Common myeloid progenitor, CD34-positive (primary cell): ENCODE data around the gene APBB2.

Experiments used
- CTCF ChIA-PET: fragments of 350-600 bp; sonication (Branson Sonifier 250); formaldehyde crosslinking; loops from one replicate; lab custom pipeline; 2021; ENCODE audit warnings: antibody characterized with exemption; lab: Charles Lee
- POLR2A ChIA-PET: fragments of 350-600 bp; sonication (Branson Sonifier 250); formaldehyde crosslinking; loops from one replicate; lab custom pipeline; 2021; ENCODE audit warnings: antibody characterized with exemption; lab: Charles Lee
- DNase-seq, 3 donors: peaks; one replicate each; pipeline versions ENCODE4 v3.0.0 to v3.0.0-alpha.2; 2013
- H3K27ac ChIP-seq, 2 experiments: 1 replicate in 1 of 2; 2 replicates in 1 of 2; pipeline ENCODE4 v1.7.0; 2013; ENCODE audit warnings: inconsistent platforms in 2 of 2, low read length in 2 of 2, mild to moderate bottlenecking in 2 of 2, low read depth in 1 of 2, moderate library complexity in 1 of 2; ENCODE audit not compliant: severe bottlenecking in 2 of 2, insufficient read depth in 1 of 2, poor library complexity in 1 of 2
- H3K27me3 ChIP-seq, 5 experiments: replicated peaks in 2 of 5; 1 replicate in 3 of 5; 2 replicates in 2 of 5; pipeline versions ENCODE4 v1.6.1 to v1.7.0; 2013; ENCODE audit warnings: low read length in 4 of 5, mild to moderate bottlenecking in 2 of 5, moderate library complexity in 2 of 5, inconsistent platforms in 1 of 5; ENCODE audit not compliant: insufficient read depth in 5 of 5, control insufficient read depth in 4 of 5
- H3K36me3 ChIP-seq, 4 experiments: 1 replicate in 2 of 4; 2 replicates in 2 of 4; pipeline versions ENCODE4 v1.6.1 to v1.7.0; 2013; ENCODE audit warnings: low read length in 3 of 4, control low read depth in 1 of 4, mild to moderate bottlenecking in 1 of 4; ENCODE audit not compliant: control insufficient read depth in 4 of 4, insufficient read depth in 4 of 4
- H3K4me1 ChIP-seq, 4 experiments: 1 replicate in 3 of 4; 2 replicates in 1 of 4; pipeline versions ENCODE4 v1.6.1 to v1.7.1; 2013; ENCODE audit warnings: low read length in 3 of 4, mild to moderate bottlenecking in 3 of 4, control low read depth in 1 of 4, inconsistent platforms in 1 of 4, moderate library complexity in 1 of 4; ENCODE audit not compliant: control insufficient read depth in 4 of 4, insufficient read depth in 4 of 4; ENCODE audit errors: control extremely low read depth in 1 of 4
- H3K4me3 ChIP-seq, 7 experiments: 1 replicate in 4 of 7; 2 replicates in 3 of 7; pipeline versions ENCODE4 v1.5.1 to v1.7.0; 2013; ENCODE audit warnings: mild to moderate bottlenecking in 7 of 7, low read length in 6 of 7, moderate library complexity in 6 of 7, inconsistent platforms in 2 of 7, low read depth in 2 of 7, control low read depth in 1 of 7; ENCODE audit not compliant: insufficient read depth in 4 of 7, control insufficient read depth in 1 of 7; ENCODE audit errors: extremely low read depth in 1 of 7
- H3K9me3 ChIP-seq, 5 experiments: 1 replicate in 4 of 5; 2 replicates in 1 of 5; pipeline versions ENCODE4 v1.6.1 to v1.7.1; 2013; ENCODE audit warnings: low read length in 4 of 5, mild to moderate bottlenecking in 2 of 5, inconsistent platforms in 1 of 5, low read depth in 1 of 5, moderate library complexity in 1 of 5; ENCODE audit not compliant: control insufficient read depth in 4 of 5, insufficient read depth in 2 of 5; ENCODE audit errors: control extremely low read depth in 1 of 5
- WGBS: methylation state at CpG from one replicate; pipeline ENCODE4 v1.1.5; 2013; ENCODE audit not compliant: insufficient coverage; 5-methylcytosine and 5-hydroxymethylcytosine counted together

The APBB2 gene

DNA sequence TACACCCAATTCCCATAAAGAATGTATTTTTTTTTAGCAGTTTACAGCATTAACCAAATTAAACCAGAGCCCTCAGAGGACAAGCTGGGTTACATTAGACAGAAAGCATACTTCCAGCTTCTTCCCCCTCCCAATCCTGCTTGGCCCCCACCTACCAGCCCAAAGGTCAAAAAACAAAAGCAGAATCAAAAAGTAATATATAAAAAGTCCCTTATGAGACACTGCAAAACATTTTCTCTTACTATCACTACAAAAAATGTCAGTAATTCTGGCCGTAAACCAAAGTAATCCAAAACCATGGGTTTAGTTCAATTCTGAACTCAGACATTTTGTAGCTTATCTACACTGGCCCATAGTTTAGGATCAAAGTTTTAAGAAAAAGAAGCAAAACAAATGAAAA, 38.0 kb downstream of the APBB2 start:
- POLR2A ChIA-PET = no interaction called here
- H3K36me3 ChIP-seq = no peaks in the 10 kb centered on the region
- H3K4me1 ChIP-seq = no peaks in the 10 kb centered on the region
- H3K4me3 ChIP-seq = no peak overlapping the region
- no peaks in the 10 kb centered on the region for H3K9me3 ChIP-seq
- DNase-seq = no peak
- WGBS = 100% methylated on average over 1 of the region's 1 CpG
- CTCF ChIA-PET = interaction anchor here (1.4 kb wide), 1 partner anchor 13 kb away, joined by 3 read pairs; no protein-coding TSS in a partner anchor
- no peaks in the 10 kb centered on the region for H3K27me3 ChIP-seq
- H3K27ac ChIP-seq = no peak overlapping the region

DNA sequence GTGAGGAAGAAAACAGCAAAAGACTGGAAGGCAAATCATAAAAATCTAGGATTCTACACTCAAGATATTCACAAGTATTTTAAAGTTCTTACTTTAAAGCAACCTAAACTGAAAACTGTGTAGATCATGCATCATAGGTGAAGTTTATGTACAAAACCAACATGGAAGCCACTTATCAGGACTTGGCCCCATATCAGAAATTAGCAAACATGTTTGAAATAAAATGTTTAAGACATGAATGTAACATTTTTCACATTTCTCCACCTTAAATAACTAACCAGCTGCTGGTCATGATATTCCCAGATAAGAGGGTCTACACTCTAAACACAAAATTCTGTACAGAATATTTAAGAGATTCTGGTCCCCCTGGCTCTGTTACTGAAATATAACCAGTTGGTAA, 38.5 kb downstream of the APBB2 start:
- ChIA-PET POLR2A (no interaction called here), CTCF (no interaction called here)
- Histone ChIP-seq H3K36me3 (no peaks in the 10 kb centered on the region), H3K27ac (no peak overlapping the region), H3K4me1 (no peaks in the 10 kb centered on the region), H3K4me3 (no peak overlapping the region), H3K9me3 (no peaks in the 10 kb centered on the region), H3K27me3 (no peaks in the 10 kb centered on the region)
- no peak for DNase-seq

DNA sequence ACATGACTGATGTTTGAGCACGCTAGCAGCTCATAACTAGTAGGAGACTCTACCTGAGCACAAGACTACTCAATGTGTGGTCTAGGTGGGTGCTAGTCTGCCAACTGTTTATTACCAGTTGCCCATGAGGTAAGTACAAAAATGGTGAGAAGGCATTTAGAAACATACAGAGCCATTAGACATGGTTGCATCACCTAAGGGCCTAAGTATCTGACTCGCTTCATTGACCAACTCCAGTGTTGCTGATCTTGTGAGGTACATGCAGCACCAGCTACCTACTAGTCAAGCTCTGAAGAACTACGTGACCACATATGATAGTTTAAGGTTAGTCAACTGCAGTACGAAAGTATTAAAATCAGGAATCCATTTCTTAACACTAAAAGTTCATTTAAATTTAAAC, 39.9 kb downstream of the APBB2 start:
- CTCF ChIA-PET = interaction anchor here (1.4 kb wide), 1 partner anchor 14 kb away, joined by 5 read pairs; no protein-coding TSS in a partner anchor
- DNase-seq = no peak
- WGBS = 100% methylated on average over 1 of the region's 4 CpGs
- Histone ChIP-seq H3K27me3 (no peaks in the 10 kb centered on the region), H3K4me3 (no peak overlapping the region), H3K36me3 (no peaks in the 10 kb centered on the region), H3K9me3 (no peaks in the 10 kb centered on the region), H3K4me1 (no peaks in the 10 kb centered on the region), H3K27ac (no peak overlapping the region)
- POLR2A ChIA-PET = no interaction called here

DNA sequence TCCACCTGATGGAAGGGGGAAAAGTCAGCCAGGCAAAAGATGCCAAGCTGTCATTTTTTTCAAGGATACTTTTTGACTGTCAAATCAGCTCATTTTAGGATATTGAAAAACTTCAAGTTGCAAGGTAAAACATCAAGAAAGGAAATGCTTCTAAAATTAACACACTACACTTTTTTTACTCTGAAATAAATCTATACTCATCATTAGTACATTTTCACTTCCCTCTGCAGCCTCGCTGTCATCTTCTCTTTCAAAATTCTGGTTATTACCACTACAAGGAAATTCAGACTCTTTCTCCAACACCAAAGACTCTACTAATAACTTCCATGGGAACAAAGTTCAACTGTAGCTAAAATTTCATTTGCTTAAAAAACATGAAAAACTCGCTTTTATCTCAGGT, 41.6 kb downstream of the APBB2 start:
- no peak for DNase-seq
- Histone ChIP-seq H3K9me3 (no peaks in the 10 kb centered on the region), H3K36me3 (no peaks in the 10 kb centered on the region), H3K27me3 (no peaks in the 10 kb centered on the region), H3K4me3 (no peak overlapping the region), H3K27ac (no peak overlapping the region), H3K4me1 (no peaks in the 10 kb centered on the region)
- WGBS = 80% methylated on average over 1 of the region's 2 CpGs
- POLR2A ChIA-PET = no interaction called here
- CTCF ChIA-PET = interaction anchor here (0.9 kb wide), 1 partner anchor 13 kb away, joined by 3 read pairs; no protein-coding TSS in a partner anchor

DNA sequence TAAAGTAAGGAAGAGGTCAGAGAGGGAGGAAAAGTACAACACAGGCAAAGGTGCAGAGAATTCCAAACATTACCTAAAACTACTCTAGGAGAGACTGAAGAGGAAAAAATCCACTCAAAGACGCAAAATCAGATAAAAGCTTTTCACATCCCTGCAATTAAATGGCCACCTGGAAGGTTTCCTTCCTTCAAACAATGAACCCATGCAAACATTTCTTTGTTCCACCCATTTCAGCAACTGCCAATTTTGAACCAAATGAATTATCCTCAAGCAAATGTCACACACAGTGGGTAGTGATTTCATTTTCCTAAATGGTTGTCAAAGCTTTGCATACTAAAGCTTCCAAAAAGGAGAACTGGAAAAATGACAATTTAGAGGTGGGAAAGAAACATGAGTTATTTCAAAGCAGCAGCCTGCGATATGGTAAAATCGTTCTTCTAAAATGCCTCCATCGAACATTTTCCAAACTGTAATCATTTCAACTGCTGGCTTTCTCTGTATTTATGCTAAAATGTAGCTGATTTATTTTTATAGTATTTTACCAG, 45.0 kb downstream of the APBB2 start:
- no peaks in the 10 kb centered on the region for H3K4me1 ChIP-seq
- CTCF ChIA-PET = no interaction called here
- WGBS = 100% methylated on average over 1 of the region's 4 CpGs
- POLR2A ChIA-PET = no interaction called here
- no peak overlapping the region for H3K4me3 ChIP-seq
- peaks cover 0 to 2% (median 0%) of the 10 kb centered on the region in 5 experiments for H3K9me3 ChIP-seq
- H3K27me3 ChIP-seq = no peaks in the 10 kb centered on the region
- DNase-seq = no peak
- no peak overlapping the region for H3K27ac ChIP-seq
- H3K36me3 ChIP-seq = no peaks in the 10 kb centered on the region

GRCh38 chr4:41167191-41167590, 47.2 kb downstream of the APBB2 start:
- CTCF ChIA-PET = no interaction called here

DNA sequence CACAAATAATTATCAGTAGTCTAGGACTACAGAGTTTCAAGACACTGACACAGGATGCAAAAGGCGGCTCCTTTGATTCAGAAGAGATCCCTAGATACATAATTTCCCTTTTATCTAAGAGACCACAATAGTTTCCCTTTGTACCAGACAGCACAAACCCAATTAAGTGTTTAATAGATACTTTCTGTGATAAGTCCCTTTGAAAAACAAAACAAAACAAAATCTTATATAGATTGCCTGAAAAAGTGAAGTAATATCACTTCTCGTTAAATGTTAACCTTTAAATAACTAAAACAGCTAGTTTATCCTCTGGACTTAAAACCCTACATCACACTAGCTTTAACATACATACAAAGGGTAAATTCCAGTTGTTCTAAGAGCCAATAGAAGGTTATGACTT, 49.9 kb downstream of the APBB2 start:
- Histone ChIP-seq H3K4me1 (no peaks in the 10 kb centered on the region), H3K27me3 (no peaks in the 10 kb centered on the region), H3K36me3 (no peaks in the 10 kb centered on the region), H3K27ac (no peak overlapping the region), H3K4me3 (no peak overlapping the region), H3K9me3 (peaks cover 0 to 2% (median 0%) of the 10 kb centered on the region in 5 experiments)
- no CpG with 5 or more reads among the region's 2 CpGs for WGBS
- ChIA-PET POLR2A (no interaction called here), CTCF (no interaction called here)
- DNase-seq = no peak

More at GRCh38 chr4:41167191-41167590, 47.2 kb downstream of the APBB2 start:
- Histone ChIP-seq H3K4me1 (no peaks in the 10 kb centered on the region), H3K36me3 (no peaks in the 10 kb centered on the region), H3K4me3 (no peak overlapping the region), H3K9me3 (peaks cover 0 to 2% (median 0%) of the 10 kb centered on the region in 5 experiments), H3K27ac (no peak overlapping the region), H3K27me3 (no peaks in the 10 kb centered on the region)
- no peak for DNase-seq
- 89% methylated on average over 1 of the region's 4 CpGs for WGBS
- POLR2A ChIA-PET = no interaction called here
